Colonic mucosa (tissue), 4 donors: ENCODE data around the gene PHC3. TPM values are rescaled to one million over a fixed set of nuclear protein-coding genes. Genes with fewer than 3 reads are reported as not detected.

Experiments used
- DNase-seq: peaks from one replicate; pipeline ENCODE4 v3.0.0-alpha.2; 2020
- H3K27ac ChIP-seq: fragments of 200-600 bp; one replicate; pipeline ENCODE4 v1.8.0; 2021
- H3K27me3 ChIP-seq: fragments of 200-600 bp; one replicate; pipeline ENCODE4 v1.8.0; 2021
- H3K36me3 ChIP-seq: fragments of 200-600 bp; one replicate; pipeline ENCODE4 v1.8.0; 2021
- H3K4me1 ChIP-seq: fragments of 200-600 bp; one replicate; pipeline ENCODE4 v1.8.0; 2021; ENCODE audit warnings: mild to moderate bottlenecking
- H3K4me3 ChIP-seq: fragments of 200-600 bp; one replicate; pipeline ENCODE4 v1.8.0; 2021
- H3K9ac ChIP-seq, 2 donors: one replicate each; pipeline ENCODE4 v1.7.0; 2013; ENCODE audit warnings: control low read depth in 2 of 2, low read depth in 2 of 2, low read length in 2 of 2
- H3K9me3 ChIP-seq: fragments of 200-600 bp; one replicate; pipeline ENCODE4 v1.8.0; 2021
- intact Hi-C: fragments of 100-400 bp; cut with DNase I; formaldehyde crosslinking; loops from one replicate; pipeline ENCODE4 v1.14.1; 2022
- total RNA-seq, 2 donors: library from RNA; stranded (reverse); fragmentation: NEBNext Ultra II Directional in 1 of 2; extraction: Animal tissue kit (Norgen Biotek cat#: 25700) in 1 of 2; gene quantifications; one replicate each; pipeline ENCODE4 v1.2.1, GENCODE V29; 2021
- TF ChIP-seq, protein P1 (sequence below): fragments of 200-600 bp; IDR thresholded peaks from one replicate; pipeline ENCODE4 v1.8.0; 2022; ENCODE audit warnings: antibody characterized with exemption, mild to moderate bottlenecking
- donor health status: healthy.
- donor health status: DM: no; HTN: no; CAD: no.
- donor health status: DM: no; HTN: no; CAD: no.

The PHC3 gene
- total RNA-seq, 2 donors from 2014 or later: 36.4 to 49.4 TPM

DNA sequence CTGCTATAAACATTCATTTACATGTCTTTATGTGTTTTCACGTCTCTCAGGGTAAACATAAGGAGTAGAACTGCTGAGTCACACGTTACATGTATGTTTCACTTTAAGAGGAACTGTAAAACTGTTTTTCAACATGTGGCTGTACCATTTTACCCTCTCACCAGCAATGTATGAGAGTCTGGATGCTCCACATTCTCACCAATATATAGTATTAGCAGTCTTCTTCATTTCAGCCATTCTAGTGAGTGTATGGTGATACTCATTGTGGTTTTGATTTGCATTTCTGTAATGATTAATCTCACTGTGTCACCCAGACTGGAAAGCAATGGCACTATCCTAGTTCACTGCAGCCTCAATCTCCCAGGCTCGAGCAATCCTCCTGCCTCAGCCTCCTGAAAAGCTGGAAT lies 37.1 kb downstream of the PHC3 start:
- no peak overlapping the region for H3K27ac ChIP-seq
- H3K4me3 ChIP-seq: no peak overlapping the region
- no peak overlapping the region for H3K9ac ChIP-seq
- intact Hi-C loops: no loop called here
- no peak for DNase-seq
- peaks cover 5% of the 10 kb centered on the region for H3K36me3 ChIP-seq
- no peaks in the 10 kb centered on the region for H3K9me3 ChIP-seq
- H3K4me1 ChIP-seq: no peaks in the 10 kb centered on the region
- H3K27me3 ChIP-seq: no peaks in the 10 kb centered on the region
- TF ChIP-seq, protein P1, sequence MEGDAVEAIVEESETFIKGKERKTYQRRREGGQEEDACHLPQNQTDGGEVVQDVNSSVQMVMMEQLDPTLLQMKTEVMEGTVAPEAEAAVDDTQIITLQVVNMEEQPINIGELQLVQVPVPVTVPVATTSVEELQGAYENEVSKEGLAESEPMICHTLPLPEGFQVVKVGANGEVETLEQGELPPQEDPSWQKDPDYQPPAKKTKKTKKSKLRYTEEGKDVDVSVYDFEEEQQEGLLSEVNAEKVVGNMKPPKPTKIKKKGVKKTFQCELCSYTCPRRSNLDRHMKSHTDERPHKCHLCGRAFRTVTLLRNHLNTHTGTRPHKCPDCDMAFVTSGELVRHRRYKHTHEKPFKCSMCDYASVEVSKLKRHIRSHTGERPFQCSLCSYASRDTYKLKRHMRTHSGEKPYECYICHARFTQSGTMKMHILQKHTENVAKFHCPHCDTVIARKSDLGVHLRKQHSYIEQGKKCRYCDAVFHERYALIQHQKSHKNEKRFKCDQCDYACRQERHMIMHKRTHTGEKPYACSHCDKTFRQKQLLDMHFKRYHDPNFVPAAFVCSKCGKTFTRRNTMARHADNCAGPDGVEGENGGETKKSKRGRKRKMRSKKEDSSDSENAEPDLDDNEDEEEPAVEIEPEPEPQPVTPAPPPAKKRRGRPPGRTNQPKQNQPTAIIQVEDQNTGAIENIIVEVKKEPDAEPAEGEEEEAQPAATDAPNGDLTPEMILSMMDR: no peak

DNA sequence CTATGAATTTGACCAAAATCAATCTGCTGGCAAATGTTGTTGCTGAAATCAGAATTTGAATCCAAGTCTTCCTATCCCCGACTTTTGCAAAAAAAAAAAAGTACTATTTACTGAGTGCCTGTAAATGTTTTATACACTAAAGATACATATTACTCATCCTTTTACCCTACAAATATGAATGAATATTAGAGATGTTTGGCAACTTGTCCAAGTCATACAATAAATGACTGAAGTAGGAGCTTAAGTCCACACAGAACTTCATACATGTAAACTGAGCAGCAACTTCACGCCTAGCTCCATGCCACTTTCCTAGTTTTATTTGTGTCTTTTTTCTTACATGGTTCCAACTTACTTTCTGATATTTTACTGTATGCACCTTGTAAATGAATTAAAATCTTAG lies 39.2 kb downstream of the PHC3 start:
- TF ChIP-seq, protein P1: no peak
- H3K4me3 ChIP-seq: no peak overlapping the region
- DNase-seq: no peak
- no peak overlapping the region for H3K9ac ChIP-seq
- no peaks in the 10 kb centered on the region for H3K9me3 ChIP-seq
- intact Hi-C loops: no loop called here
- H3K27me3 ChIP-seq: no peaks in the 10 kb centered on the region
- no peaks in the 10 kb centered on the region for H3K4me1 ChIP-seq
- no peak overlapping the region for H3K27ac ChIP-seq
- no peaks in the 10 kb centered on the region for H3K36me3 ChIP-seq

DNA sequence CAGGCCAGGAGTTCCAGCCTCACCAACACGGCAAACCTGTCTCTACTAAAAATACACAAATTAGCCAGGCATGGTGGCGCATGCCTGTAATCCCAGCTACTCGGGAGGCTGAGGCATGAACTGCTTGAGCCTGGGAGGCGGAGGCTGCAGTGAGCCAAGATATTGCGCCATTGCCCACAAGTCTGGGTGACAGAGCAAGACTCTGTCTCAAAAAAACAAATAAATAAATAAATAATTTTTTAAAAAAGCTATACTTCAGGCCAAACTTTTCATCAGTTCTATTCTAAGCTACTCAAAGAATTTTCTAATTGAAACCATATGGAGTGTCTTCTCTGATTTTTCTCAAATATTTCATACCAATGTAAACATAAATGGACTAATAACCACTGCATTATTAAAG lies 43.5 kb downstream of the PHC3 start:
- Histone ChIP-seq H3K4me3 (no peak overlapping the region), H3K9me3 (no peaks in the 10 kb centered on the region), H3K4me1 (no peaks in the 10 kb centered on the region), H3K36me3 (peaks cover 4% of the 10 kb centered on the region), H3K9ac (no peak overlapping the region), H3K27me3 (no peaks in the 10 kb centered on the region), H3K27ac (no peak overlapping the region)
- no peak for DNase-seq
- intact Hi-C loops: no loop called here
- TF ChIP-seq, protein P1: no peak

DNA sequence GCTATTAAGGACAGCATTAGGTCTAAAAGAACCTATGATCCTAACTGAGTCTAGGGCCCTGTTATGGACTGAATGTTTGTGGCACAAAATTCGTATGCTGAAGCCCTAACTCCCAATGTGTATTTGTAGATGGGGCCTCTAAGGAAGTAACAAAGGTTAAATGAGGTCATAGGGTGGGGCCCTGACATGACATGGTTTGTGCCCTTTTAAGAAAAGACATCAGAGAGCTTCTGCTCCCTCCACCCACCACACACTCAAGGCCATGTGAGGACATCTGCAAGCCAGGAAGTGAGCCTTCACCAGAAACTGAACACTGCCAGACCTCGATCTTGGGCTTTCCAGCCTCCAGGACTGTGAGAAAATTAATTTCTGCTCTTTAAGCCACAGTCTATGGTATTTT lies 49.2 kb downstream of the PHC3 start:
- H3K4me1 ChIP-seq: peaks cover 4% of the 10 kb centered on the region
- TF ChIP-seq, protein P1: no peak
- peaks cover 4% of the 10 kb centered on the region for H3K36me3 ChIP-seq
- no peak overlapping the region for H3K4me3 ChIP-seq
- H3K27me3 ChIP-seq: no peaks in the 10 kb centered on the region
- intact Hi-C loops: no loop called here
- no peak for DNase-seq
- no peaks in the 10 kb centered on the region for H3K9me3 ChIP-seq
- no peak overlapping the region for H3K9ac ChIP-seq
- no peak overlapping the region for H3K27ac ChIP-seq

DNA sequence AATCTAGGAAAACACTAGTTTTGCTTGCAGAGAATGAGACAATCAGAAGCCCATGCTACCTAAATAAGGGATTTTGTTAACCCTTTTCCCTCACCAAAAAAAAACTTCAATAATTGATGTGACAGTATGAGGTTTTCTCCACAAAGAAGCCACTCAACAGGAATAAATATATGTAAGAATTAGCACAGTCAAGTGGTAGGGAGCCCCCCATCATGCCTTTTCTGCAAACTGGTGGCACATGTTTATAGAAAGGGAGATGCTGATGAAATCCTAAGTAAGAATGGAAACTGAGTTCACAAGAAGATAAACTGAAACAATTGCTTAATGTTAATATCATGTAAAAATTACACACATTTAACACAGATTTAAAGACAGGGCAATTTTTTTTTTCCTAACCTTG lies 51.0 kb downstream of the PHC3 start:
- Histone ChIP-seq H3K4me3 (no peak overlapping the region), H3K27me3 (no peaks in the 10 kb centered on the region), H3K9ac (no peak overlapping the region), H3K36me3 (no peaks in the 10 kb centered on the region), H3K9me3 (no peaks in the 10 kb centered on the region), H3K4me1 (peaks cover 4% of the 10 kb centered on the region), H3K27ac (no peak overlapping the region)
- DNase-seq: no peak
- intact Hi-C loops: no loop called here
- TF ChIP-seq, protein P1: no peak

DNA sequence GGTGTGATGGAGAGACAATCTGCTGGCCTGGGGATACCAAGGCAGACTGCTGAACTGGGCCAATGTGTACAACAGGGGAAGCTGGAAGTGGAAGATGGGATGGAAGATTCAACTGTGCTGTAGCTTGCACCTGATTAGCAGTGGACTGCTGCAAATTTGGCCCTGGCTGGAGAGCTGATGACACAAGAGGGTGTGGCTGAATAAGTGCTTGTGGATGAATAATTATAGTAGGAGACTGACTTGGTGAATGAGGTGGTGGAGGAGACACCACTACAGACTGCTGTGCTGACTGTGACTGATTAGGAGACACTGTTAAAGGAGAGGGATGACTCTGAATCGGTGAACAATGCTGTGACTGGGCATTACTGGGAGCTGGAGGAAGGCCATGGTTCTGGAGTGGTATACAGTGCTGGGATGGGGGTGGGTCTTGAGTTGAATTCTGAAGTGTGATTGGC lies 52.5 kb downstream of the PHC3 start:
- Histone ChIP-seq H3K4me3 (no peak overlapping the region), H3K27me3 (no peaks in the 10 kb centered on the region), H3K9ac (no peak overlapping the region), H3K27ac (no peak overlapping the region), H3K9me3 (no peaks in the 10 kb centered on the region), H3K4me1 (peaks cover 4% of the 10 kb centered on the region), H3K36me3 (no peaks in the 10 kb centered on the region)
- TF ChIP-seq, protein P1: no peak
- intact Hi-C loops: no loop called here
- DNase-seq: no peak
